Panc1 (cell line): ENCODE results near the gene ATXN3L. TPM values are rescaled to one million over a fixed set of nuclear protein-coding genes. Genes with fewer than 3 reads are reported as not detected.

Experiments
- ATAC-seq: fragments of 200-7000 bp; cut with Tn5 transposase; 2 replicates; pipeline ENCODE4 v1.9.1; 2020; ENCODE audit warnings: mild to moderate bottlenecking, moderate library complexity
- BruUV-seq: library from RNA; stranded (reverse); fragments of 400-500 nt; replicated peaks from 2 replicates; lab custom pipeline; 2021; lab: Mats Ljungman, UMichigan
- CTCF ChIA-PET: fragments of 300-600 bp; sonication (Branson Sonifier 250); formaldehyde crosslinking; loops from one replicate; lab custom pipeline; 2022; ENCODE audit warnings: antibody characterized with exemption; lab: Charles Lee
- POLR2A ChIA-PET: fragments of 300-600 bp; sonication (Branson Sonifier 250); formaldehyde crosslinking; loops from one replicate; lab custom pipeline; 2022; ENCODE audit warnings: antibody characterized with exemption; lab: Charles Lee
- DNase-seq: peaks from one replicate; pipeline ENCODE4 v3.0.0-alpha.2; 2010; ENCODE audit warnings: low read depth, low spot score
- H3K27ac ChIP-seq: 2 replicates; pipeline ENCODE4 v1.5.1; 2011; ENCODE audit warnings: mild to moderate bottlenecking, low read length, inconsistent platforms
- H3K27me3 ChIP-seq: fragments of 200-500 bp; sonication (Bioruptor generic); 2 replicates; pipeline ENCODE4 v1.6.0; 2014; ENCODE audit warnings: low read length, inconsistent platforms; ENCODE audit not compliant: control insufficient read depth, insufficient read depth
- H3K36me3 ChIP-seq: fragments of 200-500 bp; sonication (Bioruptor generic); 2 replicates; pipeline ENCODE4 v1.5.1; 2014; ENCODE audit warnings: inconsistent platforms, mild to moderate bottlenecking, low read length, moderate library complexity; ENCODE audit not compliant: control insufficient read depth, insufficient read depth
- H3K4me1 ChIP-seq: 2 replicates; pipeline ENCODE4 v1.5.1; 2011; ENCODE audit warnings: inconsistent platforms, mild to moderate bottlenecking, low read length, moderate library complexity; ENCODE audit not compliant: control insufficient read depth, insufficient read depth
- H3K4me3 ChIP-seq, 2 experiments: 2 replicates each; pipeline ENCODE4 v1.5.1; 2011 to 2012; ENCODE audit warnings: low read depth in 2 of 2, low read length in 2 of 2, mild to moderate bottlenecking in 2 of 2, inconsistent platforms in 1 of 2, moderate library complexity in 1 of 2
- H3K9me3 ChIP-seq: fragments of 200-500 bp; sonication (Bioruptor generic); 2 replicates; pipeline ENCODE4 v1.5.1; 2014; ENCODE audit warnings: low read depth, mild to moderate bottlenecking, inconsistent platforms, low read length, moderate library complexity; ENCODE audit not compliant: control insufficient read depth, insufficient read depth
- CTCF ChIP-seq: fragments of 450-650 bp; IDR thresholded peaks from 2 replicates; pipeline ENCODE4 v1.5.1; 2017; ENCODE audit warnings: mild to moderate bottlenecking
- POLR2AphosphoS5 ChIP-seq: IDR thresholded peaks from 2 replicates; pipeline ENCODE4 v1.6.1; 2012; ENCODE audit warnings: mild to moderate bottlenecking, low read depth, low read length, moderate library complexity
- SIN3A ChIP-seq: IDR thresholded peaks from 2 replicates; pipeline ENCODE4 v1.6.1; 2012; ENCODE audit warnings: low read depth, mild to moderate bottlenecking, low read length, moderate library complexity, borderline replicate concordance; ENCODE audit not compliant: insufficient read depth
- TCF7L2 ChIP-seq: IDR thresholded peaks from 2 replicates; pipeline ENCODE4 v1.6.1; 2011; ENCODE audit warnings: mild to moderate bottlenecking, low read depth, low read length, inconsistent platforms
- in situ Hi-C: cut with HindIII; loops from 2 replicates; pipeline ENCODE4 v1.10.0; 2016; ENCODE audit warnings: low sequenced_read_pairs, low pct_unique_long_range_greater_than_20kb
- intact Hi-C: fragments of 100-400 bp; cut with micrococcal nuclease; formaldehyde crosslinking; loops from one replicate; pipeline ENCODE4 v1.10.0; 2022; ENCODE audit not compliant: unreplicated experiment
- total RNA-seq: library from RNA; stranded (reverse); gene quantifications from one replicate; pipeline ENCODE4 v1.2.1, GENCODE V29; 2021; ENCODE audit not compliant: unreplicated experiment
- TF ChIP-seq, protein P1 (sequence below), 2 experiments: IDR thresholded peaks; 2 replicates each; pipeline ENCODE4 v1.6.1; 2011 to 2012; ENCODE audit warnings: low read depth in 2 of 2, control low read depth in 1 of 2, low read length in 1 of 2, mild to moderate bottlenecking in 1 of 2, moderate library complexity in 1 of 2; ENCODE audit not compliant: insufficient read depth in 1 of 2

Gene ATXN3L
- total RNA-seq, 1 experiment from 2014 or later: not detected

DNA sequence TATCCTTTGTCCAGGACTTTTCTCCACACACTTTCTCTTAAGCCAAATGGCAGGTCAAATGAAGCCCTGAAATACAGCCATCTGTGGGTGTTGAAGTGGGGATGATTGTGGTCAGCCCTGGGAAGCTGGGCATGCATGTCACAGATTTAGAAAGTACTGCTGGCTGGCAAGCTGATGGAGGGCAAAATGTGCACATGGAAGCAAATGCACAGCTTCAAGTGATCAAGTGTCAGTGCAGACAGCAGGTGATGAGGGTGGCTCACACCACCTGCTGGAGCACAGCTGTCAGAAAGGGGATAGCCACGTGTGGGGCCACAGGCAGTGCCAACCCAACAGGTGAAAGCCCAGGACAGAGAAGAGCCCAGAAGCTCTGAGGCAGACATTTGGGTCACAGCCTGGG lies 40.3 kb upstream of the ATXN3L start:
- no peak overlapping the region; the same call in 1 of the 2 replicates for H3K27ac ChIP-seq
- ChIA-PET POLR2A (no interaction called here), CTCF (no interaction called here)
- no TSS peak for BruUV-seq
- H3K36me3 ChIP-seq: no peaks in the 10 kb centered on the region
- no peak for DNase-seq
- no peaks in the 10 kb centered on the region for H3K27me3 ChIP-seq
- no peak for TF ChIP-seq CTCF
- no peak for TF ChIP-seq POLR2AphosphoS5
- no peak for TF ChIP-seq TCF7L2
- no peak for TF ChIP-seq SIN3A
- in situ Hi-C loops: no loop called here
- intact Hi-C loops: no loop called here
- ATAC-seq: no peak
- no peak overlapping the region for H3K4me3 ChIP-seq
- no peaks in the 10 kb centered on the region for H3K4me1 ChIP-seq
- no peaks in the 10 kb centered on the region for H3K9me3 ChIP-seq

DNA sequence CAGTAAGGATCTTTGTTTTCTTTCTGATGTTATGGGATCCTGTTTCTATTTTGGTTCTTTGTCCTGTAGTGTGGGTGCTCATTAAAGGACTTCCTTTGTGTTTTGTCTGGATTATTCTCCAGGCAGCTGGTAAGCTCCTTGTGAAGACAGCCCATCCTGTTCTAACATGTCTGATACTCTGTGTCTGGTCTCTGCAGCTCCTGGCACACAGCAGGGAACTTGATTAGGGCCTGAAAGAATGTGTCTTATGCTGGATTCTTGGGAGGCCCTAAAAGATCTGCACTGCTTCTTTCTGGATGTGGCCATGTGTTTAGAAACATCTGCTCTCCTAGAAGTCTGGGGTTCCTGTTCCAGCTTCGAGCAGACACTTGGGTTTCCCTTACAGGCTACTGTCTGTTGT lies 38.1 kb upstream of the ATXN3L start:
- H3K27me3 ChIP-seq: no peaks in the 10 kb centered on the region
- no peaks in the 10 kb centered on the region for H3K4me1 ChIP-seq
- CTCF ChIA-PET: no interaction called here
- H3K9me3 ChIP-seq: no peaks in the 10 kb centered on the region
- no TSS peak for BruUV-seq
- H3K36me3 ChIP-seq: no peaks in the 10 kb centered on the region
- DNase-seq: no peak
- POLR2A ChIA-PET: no interaction called here
- no peak for ATAC-seq
- no peak overlapping the region for H3K27ac ChIP-seq
- intact Hi-C loops (no loop called here), in situ Hi-C loops (no loop called here)
- H3K4me3 ChIP-seq: no peak overlapping the region
- TF ChIP-seq CTCF: no peak
- TF ChIP-seq, protein P1, sequence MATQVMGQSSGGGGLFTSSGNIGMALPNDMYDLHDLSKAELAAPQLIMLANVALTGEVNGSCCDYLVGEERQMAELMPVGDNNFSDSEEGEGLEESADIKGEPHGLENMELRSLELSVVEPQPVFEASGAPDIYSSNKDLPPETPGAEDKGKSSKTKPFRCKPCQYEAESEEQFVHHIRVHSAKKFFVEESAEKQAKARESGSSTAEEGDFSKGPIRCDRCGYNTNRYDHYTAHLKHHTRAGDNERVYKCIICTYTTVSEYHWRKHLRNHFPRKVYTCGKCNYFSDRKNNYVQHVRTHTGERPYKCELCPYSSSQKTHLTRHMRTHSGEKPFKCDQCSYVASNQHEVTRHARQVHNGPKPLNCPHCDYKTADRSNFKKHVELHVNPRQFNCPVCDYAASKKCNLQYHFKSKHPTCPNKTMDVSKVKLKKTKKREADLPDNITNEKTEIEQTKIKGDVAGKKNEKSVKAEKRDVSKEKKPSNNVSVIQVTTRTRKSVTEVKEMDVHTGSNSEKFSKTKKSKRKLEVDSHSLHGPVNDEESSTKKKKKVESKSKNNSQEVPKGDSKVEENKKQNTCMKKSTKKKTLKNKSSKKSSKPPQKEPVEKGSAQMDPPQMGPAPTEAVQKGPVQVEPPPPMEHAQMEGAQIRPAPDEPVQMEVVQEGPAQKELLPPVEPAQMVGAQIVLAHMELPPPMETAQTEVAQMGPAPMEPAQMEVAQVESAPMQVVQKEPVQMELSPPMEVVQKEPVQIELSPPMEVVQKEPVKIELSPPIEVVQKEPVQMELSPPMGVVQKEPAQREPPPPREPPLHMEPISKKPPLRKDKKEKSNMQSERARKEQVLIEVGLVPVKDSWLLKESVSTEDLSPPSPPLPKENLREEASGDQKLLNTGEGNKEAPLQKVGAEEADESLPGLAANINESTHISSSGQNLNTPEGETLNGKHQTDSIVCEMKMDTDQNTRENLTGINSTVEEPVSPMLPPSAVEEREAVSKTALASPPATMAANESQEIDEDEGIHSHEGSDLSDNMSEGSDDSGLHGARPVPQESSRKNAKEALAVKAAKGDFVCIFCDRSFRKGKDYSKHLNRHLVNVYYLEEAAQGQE (IDR thresholded peaks at IDR 0.05; ENCODE audit: insufficient read depth in 1 of 2, low read depth in 2 of 2, low read length in 1 of 2): no peak
- no peak for TF ChIP-seq TCF7L2
- no peak for TF ChIP-seq SIN3A
- TF ChIP-seq POLR2AphosphoS5: no peak

GRCh38 chrX:13346646-13347045 lies 26.8 kb upstream of the ATXN3L start:
- no peaks in the 10 kb centered on the region for H3K36me3 ChIP-seq
- H3K27me3 ChIP-seq: no peaks in the 10 kb centered on the region
- no TSS peak for BruUV-seq
- CTCF ChIA-PET: no interaction called here
- no peak for DNase-seq
- no peak overlapping the region for H3K4me3 ChIP-seq
- no peak for ATAC-seq
- TF ChIP-seq CTCF (no peak), POLR2AphosphoS5 (no peak), SIN3A (no peak), TCF7L2 (no peak)
- TF ChIP-seq, protein P1 (IDR thresholded peaks at IDR 0.05; ENCODE audit: insufficient read depth in 1 of 2, low read depth in 2 of 2, low read length in 1 of 2): no peak
- H3K4me1 ChIP-seq: no peaks in the 10 kb centered on the region
- H3K27ac ChIP-seq: no peak overlapping the region
- in situ Hi-C loops: no loop called here
- intact Hi-C loops: no loop called here
- no peaks in the 10 kb centered on the region for H3K9me3 ChIP-seq
- POLR2A ChIA-PET: no interaction called here
